Measurements from ENCODE around the gene PNRC2.
A peak's percentile ranks its signal among the peaks of the same experiment; 100 is the strongest.
"Not testable (repeated sequence)": the region's sequence is repeated elsewhere in the genome, so short reads cannot be mapped to it uniquely, and the experiment has no call there.

Gene PNRC2

DNA sequence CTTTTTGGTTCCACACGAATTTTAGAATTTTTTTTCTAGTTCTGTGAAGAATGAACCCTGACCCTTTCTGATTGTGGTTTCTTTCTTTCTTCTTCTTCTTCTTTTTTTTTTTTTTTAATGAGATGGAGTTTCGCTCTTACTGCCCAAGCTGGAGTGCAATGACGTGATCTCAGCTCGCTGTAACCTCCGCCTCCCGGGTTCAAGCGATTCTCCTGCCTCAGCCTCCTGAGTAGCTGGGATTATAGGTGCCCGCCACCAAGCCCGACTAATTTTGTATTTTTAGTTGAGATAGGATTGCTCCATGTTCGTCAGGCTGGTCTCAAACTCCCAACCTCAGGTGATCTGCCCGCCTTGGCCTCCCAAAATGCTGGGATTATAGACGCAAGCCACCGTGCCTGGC lies 32.4 kb downstream of the PNRC2 start:
- DNase-seq: not testable (repeated sequence)

DNA sequence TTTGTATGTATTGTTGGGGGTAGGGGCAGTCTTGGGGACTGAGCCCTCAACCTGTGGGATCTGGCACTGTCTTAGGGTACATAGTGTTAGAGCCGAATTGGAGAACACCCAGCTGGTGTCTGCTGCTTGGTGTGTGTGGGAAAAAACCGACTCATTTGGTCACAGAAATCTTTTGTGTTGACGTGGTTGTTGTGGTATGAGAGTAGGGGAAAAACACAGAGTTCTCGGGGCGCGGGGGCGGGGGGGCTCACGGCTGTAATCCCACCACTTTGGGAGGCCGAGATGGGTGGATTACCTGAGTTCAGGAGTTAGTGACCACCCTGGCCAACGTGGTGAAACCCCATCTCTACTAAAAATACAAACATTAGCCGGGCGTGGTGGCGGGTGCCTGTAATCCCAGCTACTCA lies 35.8 kb downstream of the PNRC2 start:
- no peak for DNase-seq

DNA sequence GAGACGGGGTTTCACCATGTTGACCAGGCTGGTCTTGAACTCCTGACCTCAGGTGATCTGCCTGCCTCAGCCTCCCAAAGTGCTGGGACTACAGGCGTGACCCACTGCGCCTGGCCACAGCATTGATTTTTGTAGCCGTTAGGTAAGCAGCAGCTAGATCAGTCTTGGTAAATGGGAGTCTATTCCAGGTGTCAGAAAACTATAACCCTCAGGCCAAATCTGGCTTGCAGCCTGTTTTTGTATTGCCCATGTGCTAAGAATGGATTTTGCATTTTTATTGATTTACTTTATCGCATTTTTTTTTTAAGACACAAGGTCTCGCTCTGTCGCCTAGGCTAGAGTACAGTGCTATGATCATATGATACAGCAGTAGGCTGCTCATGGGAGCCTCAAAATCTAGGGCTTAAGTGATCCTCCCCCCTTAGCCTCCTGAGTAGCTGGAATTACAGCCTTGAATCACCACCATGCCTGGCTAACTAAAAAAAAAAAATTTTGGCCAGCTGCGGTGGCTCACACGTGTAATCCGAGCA lies 37.1 kb downstream of the PNRC2 start:
- DNase-seq: no peak

DNA sequence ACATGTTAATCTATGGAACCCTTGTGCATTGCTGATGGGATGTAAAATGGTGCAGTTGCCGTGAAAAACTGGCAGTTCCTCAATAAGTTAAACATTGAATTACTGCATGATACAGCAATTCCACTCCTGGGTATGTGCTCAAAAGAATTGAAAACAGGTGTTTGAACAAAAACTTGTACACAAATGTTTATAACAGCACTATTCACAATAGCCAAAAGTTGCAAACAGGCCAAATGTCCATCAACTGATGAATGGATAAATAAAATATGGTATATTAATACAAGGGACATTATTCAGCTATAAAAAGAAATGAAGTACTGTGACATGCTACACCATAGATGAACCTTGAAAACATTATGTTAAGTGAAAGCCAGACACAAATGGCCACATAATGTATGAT lies 38.2 kb downstream of the PNRC2 start:
- DNase-seq: no peak

DNA sequence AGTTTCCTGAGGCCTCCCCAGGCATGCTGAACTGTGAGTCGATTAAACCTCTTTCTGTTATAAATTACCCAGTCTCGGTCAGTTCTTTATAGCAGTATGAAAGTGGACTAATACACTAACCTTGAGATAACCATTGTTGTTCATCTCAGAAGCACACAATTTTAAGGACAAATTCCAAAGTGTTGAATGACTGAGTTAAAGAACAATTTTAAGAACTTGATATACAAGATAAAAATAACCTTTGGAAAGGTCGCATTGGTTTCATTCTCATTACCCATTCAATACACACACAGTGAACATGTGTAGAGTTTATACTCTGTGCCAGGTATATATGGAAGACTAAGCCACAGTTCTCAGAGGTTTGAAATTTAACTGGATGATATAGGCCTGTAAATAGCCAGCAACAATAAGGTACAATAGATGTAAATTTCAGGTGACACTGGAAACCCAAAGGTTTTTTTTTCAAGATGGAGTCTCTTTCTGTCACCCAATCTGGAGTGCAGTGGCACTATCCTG lies 39.6 kb downstream of the PNRC2 start:
- no peak for DNase-seq

DNA sequence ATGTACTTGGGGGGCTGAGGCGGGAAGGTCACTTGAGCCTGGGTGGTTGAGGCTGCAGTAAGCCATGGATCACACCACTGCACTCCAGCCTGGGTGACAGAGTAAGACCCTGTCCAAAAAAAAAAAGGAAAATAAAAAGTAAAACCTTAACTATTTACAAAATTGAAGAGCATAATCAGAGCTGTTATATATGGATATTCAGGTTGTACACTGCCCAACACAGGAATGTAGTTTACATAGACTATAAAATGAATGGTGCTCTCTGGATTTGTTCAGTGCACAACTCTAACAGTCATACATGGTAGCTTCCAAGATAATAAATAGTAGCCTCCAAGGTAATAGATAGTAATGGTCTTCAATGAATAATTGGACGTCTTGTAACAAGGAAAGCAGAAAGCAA lies 43.1 kb downstream of the PNRC2 start:
- DNase-seq: no peak

DNA sequence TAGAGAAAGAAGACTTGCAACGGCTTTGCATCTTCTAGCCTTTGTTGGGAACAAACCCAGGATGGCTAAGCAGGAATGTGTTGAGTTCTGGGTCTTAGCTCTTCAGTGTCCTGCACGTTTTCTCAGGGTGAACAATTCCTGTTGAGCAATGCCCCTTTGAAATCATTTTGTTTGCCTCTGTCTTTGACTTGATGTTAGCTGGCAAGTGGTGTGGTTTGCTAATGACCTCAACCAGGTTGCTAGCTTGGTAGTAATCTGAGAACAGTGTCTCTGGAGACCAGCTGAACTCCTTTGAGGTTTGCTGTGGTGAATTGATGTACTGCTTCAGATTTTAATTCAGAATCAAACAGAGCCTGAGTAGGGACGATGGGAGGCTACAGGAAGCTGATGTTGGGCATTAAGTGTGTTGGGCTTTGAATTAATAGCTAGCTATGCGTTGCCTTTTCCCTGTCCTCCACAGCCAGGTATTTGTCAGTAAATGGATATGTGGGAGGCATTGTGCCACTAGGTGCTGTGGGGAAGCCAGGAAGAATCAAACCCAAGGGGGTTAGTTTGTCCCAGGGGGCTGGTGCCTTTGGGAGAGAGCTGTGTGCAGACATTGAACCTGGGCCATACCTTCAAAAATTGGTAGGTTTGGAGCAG lies 43.8 kb downstream of the PNRC2 start:
- no peak for DNase-seq

DNA sequence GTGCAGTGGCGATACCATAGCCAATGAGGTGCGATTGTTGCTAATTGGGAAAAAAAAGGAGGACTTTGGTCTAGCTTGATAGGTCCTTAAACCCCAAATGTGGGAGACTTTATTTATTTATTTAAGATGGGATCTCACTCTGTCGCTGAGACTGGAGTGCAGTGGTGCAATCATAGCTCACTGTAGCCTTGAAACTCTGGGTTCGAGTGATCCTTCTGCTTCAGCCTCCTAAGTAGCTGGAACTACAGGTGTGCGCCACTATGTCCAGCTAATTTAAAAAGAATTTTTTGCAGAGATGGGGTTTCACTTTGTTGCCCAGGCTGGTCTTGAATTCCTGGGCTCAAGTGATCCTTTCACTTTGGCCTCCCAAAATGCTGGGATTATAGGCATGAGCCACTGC lies 44.5 kb downstream of the PNRC2 start:
- no peak for DNase-seq

DNA sequence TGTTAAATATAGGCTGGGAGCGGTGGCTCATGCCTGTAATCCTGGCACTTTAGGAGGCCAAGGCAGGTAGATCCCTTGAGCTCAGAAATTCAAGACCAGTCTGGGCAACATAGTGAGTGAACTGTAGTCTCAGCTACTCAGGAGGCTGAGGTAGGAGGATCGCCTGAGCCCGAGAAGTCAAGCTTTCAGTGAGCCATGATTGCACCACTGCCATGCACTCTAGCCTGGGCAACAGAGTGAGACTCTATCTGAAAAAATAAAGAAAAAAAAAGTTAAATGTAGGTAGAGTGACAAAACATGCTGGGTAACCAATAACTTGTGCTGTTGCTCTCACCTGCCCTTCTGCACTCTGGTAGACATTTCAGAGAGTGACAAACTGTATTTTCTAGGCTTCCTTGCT lies 45.5 kb downstream of the PNRC2 start:
- DNase-seq: no peak

DNA sequence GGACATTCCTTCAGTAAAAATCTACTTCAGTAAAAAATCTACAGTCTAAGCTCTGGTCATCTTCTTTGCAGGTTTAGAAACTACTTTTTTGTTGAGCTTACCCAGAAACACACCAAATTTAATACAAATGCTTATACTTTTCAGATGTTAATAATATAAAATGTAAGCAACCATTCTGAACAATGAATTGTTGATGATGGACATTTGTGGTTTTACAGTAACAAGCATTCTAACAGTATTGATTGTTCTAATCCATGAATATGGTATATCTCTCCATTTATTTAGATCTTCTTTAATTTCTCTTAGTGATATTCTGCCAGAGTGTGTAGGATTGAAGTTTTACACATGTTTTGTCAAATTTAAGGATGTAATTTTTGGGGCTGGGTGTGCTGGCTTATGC lies 47.5 kb downstream of the PNRC2 start:
- no peak for DNase-seq

DNA sequence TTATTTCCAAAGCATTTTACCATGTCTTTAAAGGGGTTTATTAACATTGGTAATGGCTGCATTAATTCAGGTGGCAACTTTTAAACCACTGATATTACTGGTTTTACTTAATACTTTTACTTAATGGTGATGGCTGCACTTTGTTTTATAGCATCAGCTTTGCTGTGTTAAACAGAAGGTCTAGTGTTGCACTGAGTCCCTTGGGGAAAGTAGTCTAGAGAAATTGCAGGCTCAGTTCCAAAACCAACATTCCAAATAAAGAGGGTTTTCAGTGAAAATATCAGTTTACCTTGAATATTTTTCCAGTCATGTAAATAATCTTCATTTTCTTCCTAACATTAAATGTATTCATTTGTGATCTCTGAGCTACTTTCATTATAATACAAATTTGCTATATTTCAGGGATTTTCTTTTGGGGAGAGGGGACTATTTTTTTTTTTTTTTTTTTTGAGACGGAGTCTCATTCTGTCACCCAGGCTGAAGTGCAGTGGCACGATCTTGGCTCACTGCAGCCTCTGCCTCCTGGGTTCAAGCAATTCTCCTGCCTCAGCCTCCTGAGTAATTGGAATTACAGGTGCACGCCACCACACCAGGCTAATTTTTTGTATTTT lies 49.1 kb downstream of the PNRC2 start:
- DNase-seq: not testable (repeated sequence)

DNA sequence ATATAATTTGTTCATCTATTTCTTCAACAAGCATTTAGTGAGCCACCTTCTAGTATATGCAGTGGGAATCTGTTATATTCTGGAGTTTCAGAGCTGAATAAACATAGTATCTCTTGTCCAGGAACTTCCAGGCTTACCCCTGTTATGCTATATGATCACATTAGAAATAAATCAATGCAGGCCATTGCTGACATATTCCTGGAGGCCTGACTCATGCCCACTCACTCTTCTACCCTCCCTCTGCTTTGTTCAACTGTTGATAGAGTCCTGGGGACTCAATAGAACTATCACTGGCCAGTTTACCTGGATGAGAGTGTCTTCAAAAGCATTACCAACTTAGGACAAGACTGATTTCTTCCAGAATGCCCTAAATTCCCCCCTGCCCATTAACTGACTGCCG lies 49.8 kb downstream of the PNRC2 start:
- peak; percentile 58 for DNase-seq

DNA sequence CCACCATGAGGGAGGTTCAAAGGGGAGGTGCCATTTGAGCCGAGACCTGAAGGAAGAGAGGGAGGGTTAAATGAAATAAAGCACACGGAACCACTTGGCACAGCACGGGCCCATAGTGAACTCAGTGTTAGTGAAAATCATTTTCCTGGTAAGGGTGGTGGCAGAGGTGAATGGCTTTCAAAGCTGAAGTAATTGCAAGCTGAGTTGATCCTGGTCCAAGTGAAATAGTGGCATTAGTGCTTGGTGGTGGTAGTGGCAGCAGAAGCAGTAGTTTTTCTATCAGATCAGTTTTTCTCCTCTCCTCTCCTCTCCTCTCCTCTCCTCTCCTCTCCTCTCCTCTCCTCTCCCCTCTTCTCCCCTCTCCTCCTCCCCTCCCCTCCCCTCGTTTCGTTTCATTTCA lies 51.0 kb downstream of the PNRC2 start:
- no peak for DNase-seq

DNA sequence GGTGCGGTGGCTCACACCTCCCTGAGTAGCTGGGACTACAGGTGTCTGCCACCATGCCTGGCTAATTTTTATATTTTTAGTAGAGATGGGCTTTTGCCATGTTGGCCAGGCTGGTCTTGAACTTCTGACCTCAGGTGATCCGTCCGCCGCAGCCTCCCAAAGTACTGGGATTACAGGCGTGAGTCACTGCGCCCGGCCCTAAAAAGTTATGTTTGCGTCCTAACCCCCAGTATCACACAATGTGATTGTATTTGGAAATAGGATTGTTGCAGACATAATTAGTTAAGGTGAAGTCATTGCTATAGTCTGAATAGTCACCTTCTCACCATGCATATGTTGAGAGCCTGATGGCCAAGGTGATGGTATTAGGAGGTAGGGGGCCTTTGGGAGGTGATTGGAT lies 53.2 kb downstream of the PNRC2 start:
- not testable (repeated sequence) for DNase-seq
